MV-4-11 (cell line): ENCODE measurements around the gene KCNK18.
"Not testable (repeated sequence)": the region's sequence is repeated elsewhere in the genome, so short reads cannot be mapped to it uniquely, and the experiment has no call there.

ENCODE experiments used
- DNase-seq: peaks from one replicate; lab custom pipeline; 2025; lab: John Stamatoyannopoulos, UW

Gene KCNK18

GRCh38 chr10:117221156-117221711 is 23.9 kb downstream of the KCNK18 start:
- DNase-seq: no peak

DNA sequence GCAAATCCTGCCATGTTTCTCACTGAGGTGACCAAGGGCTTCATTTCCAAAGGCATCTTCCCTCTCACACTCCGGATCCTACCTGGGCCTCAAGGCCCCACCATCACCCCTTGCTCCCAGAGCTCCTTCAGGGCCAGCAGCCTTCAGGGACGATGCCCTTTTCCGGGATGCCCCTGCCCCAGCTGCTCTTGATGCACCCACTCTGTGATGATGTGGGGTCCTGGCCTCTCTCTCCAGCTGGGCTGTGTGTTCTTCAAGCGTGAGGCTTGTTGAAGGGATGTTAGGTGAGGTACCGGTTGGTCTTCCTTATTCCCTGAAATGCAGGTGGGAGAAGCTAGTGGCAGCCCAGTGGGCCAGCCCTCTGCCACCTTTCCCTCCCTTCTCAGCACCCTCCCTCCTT is 25.3 kb downstream of the KCNK18 start:
- no peak for DNase-seq

GRCh38 chr10:117222976-117223692 is 25.8 kb downstream of the KCNK18 start:
- DNase-seq: no peak

DNA sequence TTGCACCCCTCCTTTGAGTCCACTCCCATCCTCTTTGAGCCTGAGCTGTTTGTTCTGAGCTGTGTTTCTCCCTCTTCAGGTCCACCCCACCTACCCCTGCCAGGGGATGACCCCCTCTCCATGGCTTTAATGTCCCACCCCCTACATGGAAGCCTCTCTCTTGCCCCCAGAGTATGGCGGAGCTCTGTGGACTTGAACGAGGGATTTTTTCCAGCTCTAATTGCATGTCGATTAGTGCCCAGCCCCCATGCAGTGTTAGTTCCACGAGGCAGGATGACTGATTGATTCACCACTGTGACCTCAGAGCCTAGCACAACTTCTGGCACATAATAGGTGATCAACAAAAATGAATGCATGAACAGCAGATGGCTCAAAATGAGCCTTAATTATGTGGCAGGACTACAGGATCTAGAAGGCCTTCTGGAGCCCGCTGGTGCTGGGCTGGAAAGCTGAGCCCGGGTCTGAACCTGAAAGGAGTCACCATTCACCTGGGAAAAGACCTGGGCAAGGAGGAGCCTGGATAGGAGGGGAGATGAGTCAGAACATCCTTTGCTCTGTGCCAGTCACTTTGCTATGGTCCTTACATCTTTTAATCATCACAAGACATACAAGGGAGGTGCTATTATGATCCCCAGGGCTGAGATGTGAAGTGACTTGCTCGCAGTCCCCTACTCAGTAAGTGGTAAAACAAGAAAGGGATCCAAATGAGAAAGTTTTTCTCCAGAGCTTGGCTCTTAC is 26.6 kb downstream of the KCNK18 start:
- DNase-seq: no peak

- no peak for DNase-seq
Observed at GRCh38 chr10:117224881-117225280, 27.6 kb downstream of the KCNK18 start.

DNA sequence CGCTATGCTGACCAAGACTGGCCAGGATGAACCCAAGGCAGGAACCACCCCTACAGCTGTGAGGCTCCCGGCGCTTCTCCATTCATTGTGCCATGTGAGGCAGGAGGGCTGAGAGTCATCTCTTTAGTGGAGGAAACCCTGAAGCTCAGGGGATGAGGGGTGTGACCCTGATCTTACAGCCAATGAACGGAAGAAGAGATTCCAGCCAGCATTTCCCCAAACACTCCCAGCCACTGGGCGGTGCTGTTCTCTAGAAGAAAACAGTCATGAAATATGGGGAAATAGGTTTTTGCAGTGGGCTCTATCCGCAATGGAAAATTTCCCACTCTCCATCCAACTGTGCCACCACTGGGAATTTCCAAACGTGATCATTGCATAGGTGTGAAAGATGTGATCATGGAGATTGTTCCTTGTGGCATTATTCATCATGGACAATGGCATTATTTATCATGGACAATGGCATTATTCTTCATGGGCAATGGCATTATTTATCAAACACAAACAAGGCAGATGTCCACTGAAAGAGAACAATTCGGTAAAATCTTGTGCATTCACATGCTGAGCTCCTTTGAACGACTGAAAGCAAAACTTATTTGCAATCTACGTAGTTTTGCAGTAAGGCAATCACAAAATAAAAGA is 29.6 kb downstream of the KCNK18 start:
- peak; percentile 65 for DNase-seq

DNA sequence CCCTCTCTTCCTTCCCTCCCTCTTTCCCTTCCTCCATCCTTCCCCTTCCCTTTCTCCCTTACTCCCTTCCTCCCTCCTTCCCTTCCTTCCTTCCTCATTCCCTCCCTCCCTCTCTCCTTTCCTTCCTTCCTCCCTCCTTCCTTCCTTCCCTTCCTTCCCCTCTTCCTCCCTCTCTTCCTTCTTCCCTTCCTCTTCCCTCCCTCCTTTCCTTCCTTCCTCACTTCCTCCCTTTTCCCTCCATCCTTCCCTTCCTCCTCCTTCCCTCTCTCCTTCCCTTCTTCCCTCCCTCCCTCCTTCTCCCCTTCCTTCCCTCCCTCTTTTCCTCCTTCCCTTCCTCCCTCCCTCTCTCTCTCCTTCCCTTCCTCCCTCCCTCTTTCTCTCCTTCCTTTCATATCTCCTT is 30.9 kb downstream of the KCNK18 start:
- DNase-seq: no peak

DNA sequence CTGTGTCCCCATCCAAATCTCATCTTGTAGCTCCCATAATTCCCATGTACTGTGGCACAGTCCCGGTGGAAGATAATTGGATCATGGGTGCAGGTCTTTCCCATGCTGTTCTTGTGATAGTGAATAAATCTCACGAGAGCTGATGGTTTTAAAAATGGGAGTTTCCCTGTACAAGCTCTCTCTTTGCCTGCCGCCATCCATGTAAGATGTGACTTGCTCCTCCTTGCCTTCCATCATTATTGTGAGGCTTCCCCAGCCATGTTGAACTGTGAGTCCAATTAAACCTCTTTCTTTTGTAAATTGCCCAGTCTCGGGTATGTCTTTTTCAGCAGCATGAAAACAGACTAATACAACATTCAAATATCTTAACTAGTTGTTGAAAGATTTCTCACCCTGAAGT is 32.8 kb downstream of the KCNK18 start:
- not testable (repeated sequence) for DNase-seq

GRCh38 chr10:117237401-117237991 is 40.2 kb downstream of the KCNK18 start:
- DNase-seq: peak; percentile 97

DNA sequence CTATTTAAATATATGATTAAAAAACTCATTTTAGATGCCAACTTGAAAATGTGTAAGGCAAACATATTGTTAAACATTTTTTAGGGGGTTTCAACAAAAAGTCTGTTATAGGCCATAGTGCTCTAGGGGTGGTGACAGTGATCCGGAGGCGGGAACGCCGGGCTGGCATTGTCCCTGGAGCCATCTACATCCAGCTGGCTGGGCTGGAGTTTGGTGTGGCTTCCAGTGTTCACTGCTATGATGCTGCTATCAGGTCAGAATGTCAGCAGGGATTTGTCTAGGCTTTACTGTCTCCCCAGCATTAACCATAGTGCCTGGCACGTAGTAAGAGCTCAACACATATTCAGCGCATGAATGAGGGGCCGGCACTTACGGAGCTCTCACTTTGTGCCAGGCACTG is 41.8 kb downstream of the KCNK18 start:
- no peak for DNase-seq

DNA sequence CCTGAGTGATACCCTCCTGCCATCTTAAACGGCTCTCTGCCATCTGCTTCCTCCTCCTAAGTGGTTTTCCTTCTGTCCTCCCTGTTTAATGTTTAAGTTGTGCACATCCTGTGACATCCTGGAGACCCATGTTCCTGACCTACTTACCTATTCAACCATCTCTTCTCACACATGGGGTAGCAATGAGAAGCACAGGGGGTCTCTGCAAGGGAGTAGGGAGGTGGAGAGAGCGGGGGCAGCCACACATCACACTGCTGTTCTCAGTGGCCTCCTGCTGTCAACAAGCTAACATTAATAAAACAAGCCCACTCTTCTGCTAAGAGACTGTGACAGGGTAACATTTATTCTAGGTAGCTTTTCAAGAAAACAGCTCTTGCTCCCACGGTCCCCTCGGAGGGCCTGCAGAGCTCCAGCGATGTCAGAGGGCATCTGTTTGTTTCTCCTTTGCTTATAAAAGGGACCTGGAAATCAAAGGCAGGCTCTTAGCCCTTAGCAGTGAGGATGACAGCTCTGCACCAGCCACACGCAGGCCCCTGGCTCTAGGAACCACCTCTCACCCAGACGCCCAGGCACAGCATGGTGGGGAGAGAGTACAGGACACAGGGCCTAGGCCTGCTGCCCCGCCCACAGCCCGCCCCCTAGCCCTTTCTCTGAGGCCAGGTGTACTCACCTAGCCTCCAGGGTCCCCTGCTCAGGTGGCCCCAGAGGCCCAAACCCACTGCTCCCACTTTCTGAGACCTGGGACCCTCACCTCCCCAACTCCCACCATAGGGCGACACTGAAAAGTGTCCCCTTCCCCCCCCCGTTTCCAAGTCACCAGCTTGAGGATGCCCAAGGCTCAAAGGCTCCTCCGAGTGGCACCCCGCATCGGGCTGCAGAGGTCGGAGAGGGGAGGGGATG is 42.7 kb downstream of the KCNK18 start:
- DNase-seq: no peak

GRCh38 chr10:117240621-117241529 is 43.6 kb downstream of the KCNK18 start, which contains the start of gene SLC18A2:
Gene SLC18A2, plus strand, starts transcription at chr10:117241114. Its CDS starts 580 bp downstream, at chr10:117241694.
- no peak for DNase-seq

DNA sequence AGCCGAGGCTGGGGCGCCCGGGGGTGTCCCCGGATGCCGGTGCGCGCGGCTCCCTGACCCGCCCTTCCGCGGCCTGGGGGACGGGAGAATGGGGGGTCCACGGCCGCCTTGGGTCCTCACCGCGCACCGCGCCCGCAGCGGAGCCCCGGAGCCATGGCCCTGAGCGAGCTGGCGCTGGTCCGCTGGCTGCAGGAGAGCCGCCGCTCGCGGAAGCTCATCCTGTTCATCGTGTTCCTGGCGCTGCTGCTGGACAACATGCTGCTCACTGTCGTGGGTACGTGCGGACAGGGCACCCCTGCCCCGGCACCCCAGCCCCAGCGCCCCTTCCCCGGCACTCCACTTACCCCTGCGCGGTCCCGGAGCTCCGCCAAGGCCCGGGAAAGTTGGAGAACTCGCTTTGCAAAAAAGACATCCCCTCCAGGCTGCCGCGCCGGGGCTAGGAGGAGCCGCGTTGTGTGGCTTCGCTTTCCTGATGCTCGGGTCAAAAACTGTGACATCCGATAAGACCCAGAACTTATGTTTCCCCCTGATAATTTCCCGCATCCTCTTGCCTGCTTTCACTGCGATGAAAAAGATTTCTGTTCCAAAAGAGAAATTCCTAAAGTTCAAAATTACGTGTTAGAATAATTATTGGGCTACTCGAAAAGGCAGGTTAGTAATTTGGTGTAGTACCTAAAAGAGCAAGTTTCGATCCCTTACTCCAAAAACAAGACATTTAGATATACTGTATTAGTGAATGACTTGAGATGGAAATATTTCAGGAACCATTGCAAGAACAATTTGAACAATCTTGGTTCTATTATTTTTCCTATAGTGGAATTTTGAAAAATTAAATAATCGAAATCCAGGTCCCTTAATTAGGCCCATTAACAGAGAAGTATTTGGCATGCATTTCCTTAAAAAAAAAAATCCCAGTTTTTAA is 44.5 kb downstream of the KCNK18 start:
- DNase-seq: no peak

DNA sequence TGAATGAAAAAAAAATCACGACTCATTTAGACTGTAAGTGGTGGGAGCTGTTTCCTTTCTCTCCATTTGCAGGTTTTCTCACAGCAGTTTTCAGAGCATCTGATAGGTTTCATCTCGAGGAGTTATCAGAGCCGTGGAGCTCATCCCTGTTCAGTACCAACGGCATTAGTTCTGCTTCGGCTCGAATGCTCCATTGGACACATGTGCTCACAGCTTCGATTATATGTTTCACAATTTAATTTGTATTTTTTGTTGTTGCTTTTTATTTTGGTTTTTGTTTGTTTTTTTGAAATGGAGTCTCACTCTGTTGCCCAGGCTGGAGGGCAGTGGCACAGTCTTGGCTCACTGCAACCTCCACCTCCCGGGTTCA is 45.2 kb downstream of the KCNK18 start:
- DNase-seq: no peak

GRCh38 chr10:117246997-117247671 is 49.8 kb downstream of the KCNK18 start:
- DNase-seq: no peak

DNA sequence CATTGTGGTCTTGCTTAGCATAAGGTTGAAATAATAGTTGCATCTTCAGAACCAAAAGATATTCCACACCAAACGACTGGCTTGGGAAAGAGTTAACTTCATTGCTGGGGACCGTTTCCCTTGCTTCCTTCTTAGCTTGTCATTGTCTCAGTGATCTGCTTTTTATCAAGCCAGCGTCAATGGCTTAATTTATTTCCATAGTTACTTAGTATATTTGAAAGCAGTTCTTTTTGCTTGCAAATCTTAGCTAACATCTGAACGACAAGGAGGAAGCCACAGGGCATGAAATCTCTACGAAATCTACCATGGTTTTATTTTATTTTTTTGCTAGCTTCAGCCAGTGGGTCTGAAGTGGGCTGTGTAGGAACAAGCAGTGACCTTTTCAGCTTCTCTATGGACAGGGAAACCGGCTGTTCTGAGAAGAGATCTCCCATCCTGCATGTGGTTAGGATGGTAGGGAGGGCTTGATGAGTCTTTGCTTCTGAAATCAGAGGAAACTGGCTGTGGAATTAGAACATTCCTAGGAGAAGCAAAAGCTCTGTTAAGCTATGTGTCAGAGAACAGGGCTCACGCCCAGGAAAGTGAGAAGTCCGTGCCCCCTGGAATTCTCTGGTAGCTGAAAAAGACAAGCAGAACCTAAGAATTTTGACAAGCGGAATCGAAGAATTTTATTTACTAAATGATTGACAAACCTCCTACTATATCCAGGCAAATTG is 51.6 kb downstream of the KCNK18 start:
- DNase-seq: no peak

DNA sequence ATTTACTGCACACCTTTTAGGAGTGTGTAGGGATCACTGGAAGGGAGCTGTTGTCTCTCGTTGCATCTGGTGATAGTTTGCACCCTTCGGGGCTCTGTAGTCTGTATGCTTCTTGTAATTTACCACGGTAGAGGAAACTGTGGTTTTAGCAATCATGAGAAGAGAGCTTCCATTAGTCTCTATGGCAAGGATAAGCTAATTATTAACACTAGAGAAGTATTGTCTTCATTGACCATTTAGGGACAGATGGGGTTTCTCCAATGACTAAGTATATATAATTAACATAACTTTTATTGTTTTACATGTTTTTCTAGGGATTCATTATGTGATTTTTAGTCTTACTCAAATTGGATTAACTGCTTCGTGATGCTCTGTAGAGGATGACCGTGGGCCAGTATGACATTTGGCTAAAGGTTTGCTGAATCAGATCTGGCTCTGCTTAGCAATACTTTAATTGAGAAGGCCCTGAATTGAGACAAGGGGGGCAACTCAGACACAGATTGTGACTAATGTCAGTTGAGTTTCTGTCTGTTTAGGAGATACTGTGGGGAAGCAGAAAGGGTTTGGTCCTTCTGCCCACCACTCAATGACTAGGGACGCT is 52.3 kb downstream of the KCNK18 start:
- DNase-seq: no peak
